ENCODE results near the gene SP5. TPM values are rescaled to one million over a fixed set of nuclear protein-coding genes. Genes with fewer than 3 reads are reported as not detected.

The SP5 gene
- total and polyA plus RNA-seq, 2 of the 4 experiments (the other 2 are of a cell fraction), result not detected

GRCh38 chr2:170761572-170761971, 46.4 kb downstream of the SP5 start:
- DNase-seq (no peak), ATAC-seq (ENCODE audit: low read depth) (no peak)
- in situ Hi-C loops (cut with MboI; ENCODE audit: low sequenced_read_pairs), result no loop called here
- Histone ChIP-seq H4K5ac (ENCODE audit: low read depth, low read length) (no peak overlapping the region), H3K79me1 (ENCODE audit: low read depth in 1 of 2, low read length in 2 of 2) (no peaks in the 10 kb centered on the region), H3K9ac (ENCODE audit: low read depth, low read length) (no peak overlapping the region), H2AFZ (replicated peaks; ENCODE audit: low read length, poor library complexity) (no peak overlapping the region), H4K8ac (ENCODE audit: low read depth in 2 of 2, low read length in 2 of 2) (no peak overlapping the region), H4K20me1 (ENCODE audit: insufficient read depth, low read length) (no peaks in the 10 kb centered on the region), H2AK9ac (replicated peaks; ENCODE audit: low read depth, low read length, poor library complexity) (no peak overlapping the region), H3K9me1 (ENCODE audit: insufficient read depth, low read length) (no peaks in the 10 kb centered on the region), H3K4me3 (ENCODE audit: insufficient read depth, low read depth, low read length) (no peak overlapping the region), H3K23ac (ENCODE audit: low read depth, low read length) (no peak overlapping the region), H3K9me3 (ENCODE audit: control insufficient read depth, insufficient read depth, low read length) (no peaks in the 10 kb centered on the region), H3K4ac (ENCODE audit: low read depth, low read length) (no peak overlapping the region), H3K4me2 (ENCODE audit: low read depth, low read length) (no peak overlapping the region), H3K36me3 (ENCODE audit: control insufficient read depth, insufficient read depth, low read length) (no peaks in the 10 kb centered on the region), H2BK120ac (ENCODE audit: low read depth, low read length) (no peak overlapping the region), H2BK15ac (ENCODE audit: low read depth, low read length) (no peak overlapping the region), H2AK5ac (ENCODE audit: low read depth, low read length) (no peak overlapping the region), H3K56ac (ENCODE audit: extremely low read depth, insufficient read depth, low read length) (no peak overlapping the region), H4K91ac (ENCODE audit: insufficient read depth, low read depth, low read length) (no peak overlapping the region), H3K27ac (ENCODE audit: insufficient read depth, low read length) (no peak overlapping the region), H2BK20ac (ENCODE audit: low read depth, low read length) (no peak overlapping the region), H3K27me3 (ENCODE audit: control insufficient read depth, insufficient read depth, low read length) (no peaks in the 10 kb centered on the region), H3K14ac (replicated peaks; ENCODE audit: low read depth, low read length) (no peak overlapping the region), H3K4me1 (ENCODE audit: control insufficient read depth, insufficient read depth, low read length) (no peaks in the 10 kb centered on the region), H2BK5ac (ENCODE audit: low read depth, low read length, poor library complexity, severe bottlenecking) (no peak overlapping the region), H3K18ac (ENCODE audit: low read depth, low read length) (no peak overlapping the region)
- ChIA-PET CTCF (interaction anchor here (0.6 kb wide), 1 partner anchor 1403 kb away, joined by 3 read pairs; no protein-coding TSS in a partner anchor), POLR2A (ENCODE audit: unreplicated experiment) (no interaction called here)
- TF ChIP-seq RFX5 (IDR thresholded peaks at IDR 0.05; ENCODE audit: low read depth, low read length), result no peak
- no peak for TF ChIP-seq MAFK (IDR thresholded peaks at IDR 0.05; ENCODE audit: low read depth, low read length)
- no peak for TF ChIP-seq MXI1 (IDR thresholded peaks at IDR 0.05; ENCODE audit: borderline replicate concordance, low read depth, low read length)
- TF ChIP-seq POLR2A (IDR thresholded peaks at IDR 0.05; ENCODE audit: low read depth, low read length), result no peak
- dilution Hi-C loops (cut with HindIII; ENCODE audit: low sequenced_read_pairs, unreplicated experiment), result no loop called here
- intact Hi-C loops (cut with micrococcal nuclease), result no loop called here
- BruUV-seq (replicated peaks), result no TSS peak
